ENCODE results near the gene INSIG1. TPM values are rescaled to one million over a fixed set of nuclear protein-coding genes. Genes with fewer than 3 reads are reported as not detected.
A peak's percentile ranks its signal among the peaks of the same experiment; 100 is the strongest.

Gene INSIG1
- total RNA-seq, 4 donors from 2014 or later: 40.1 to 151 (median 79.5) TPM

- WGBS, 2 donors: 67 to 82% methylated on average over 7 of the region's 7 CpGs
- intact Hi-C loops (cut with DNase I; ENCODE audit: low total_unique reads): loop anchor here (5.0 kb wide), 2 partner anchors 151 to 416 kb away; no protein-coding TSS in a partner anchor
- no peak for TF ChIP-seq CTCF (IDR thresholded peaks at IDR 0.05)
- TF ChIP-seq POLR2A (IDR thresholded peaks at IDR 0.05): no peak
- H3K4me3 ChIP-seq (ENCODE audit: low read depth, poor library complexity, severe bottlenecking): no peak overlapping the region
- DNase-seq (ENCODE audit: low spot score in 2 of 2): no peak
These were observed 45.5 kb downstream of the INSIG1 start for GRCh38 chr7:155343150-155343549.

- WGBS, 2 donors: 45 to 82% methylated on average over 8 to 11 of the region's 11 CpGs
- intact Hi-C loops (cut with DNase I; ENCODE audit: low total_unique reads): loop anchor here (5.0 kb wide), 2 partner anchors 151 to 416 kb away; no protein-coding TSS in a partner anchor
- peak in 1 of 2 donors; percentile 74 for DNase-seq (ENCODE audit: low spot score in 2 of 2)
- H3K4me3 ChIP-seq (ENCODE audit: low read depth, poor library complexity, severe bottlenecking): no peak overlapping the region
- TF ChIP-seq CTCF (IDR thresholded peaks at IDR 0.05) (no peak), POLR2A (IDR thresholded peaks at IDR 0.05) (no peak)
These were observed 46.0 kb downstream of the INSIG1 start for GRCh38 chr7:155343661-155344121.

GRCh38 chr7:155344270-155344617 is 46.6 kb downstream of the INSIG1 start:
- DNase-seq (ENCODE audit: low spot score in 2 of 2): no peak
- TF ChIP-seq POLR2A (IDR thresholded peaks at IDR 0.05) (no peak), CTCF (IDR thresholded peaks at IDR 0.05) (no peak)
- no peak overlapping the region for H3K4me3 ChIP-seq (ENCODE audit: low read depth, poor library complexity, severe bottlenecking)
- 41 to 46% methylated on average over 16 of the region's 16 CpGs for WGBS, 2 donors
- intact Hi-C loops (cut with DNase I; ENCODE audit: low total_unique reads): loop anchor here (5.0 kb wide), 2 partner anchors 152 to 417 kb away; no protein-coding TSS in a partner anchor

GRCh38 chr7:155344618-155345433 is 47.1 kb downstream of the INSIG1 start:
- peak; percentile 40 to 95 for DNase-seq (ENCODE audit: low spot score in 2 of 2)
- no peak overlapping the region for H3K4me3 ChIP-seq (ENCODE audit: low read depth, poor library complexity, severe bottlenecking)
- intact Hi-C loops (cut with DNase I; ENCODE audit: low total_unique reads): loop anchor here (5.0 kb wide), 2 partner anchors 153 to 418 kb away; no protein-coding TSS in a partner anchor
- WGBS, 2 donors: 4 to 7% methylated on average over 23 to 27 of the region's 62 CpGs
- no peak for TF ChIP-seq POLR2A (IDR thresholded peaks at IDR 0.05)
- TF ChIP-seq CTCF (IDR thresholded peaks at IDR 0.05): no peak

- 72 to 73% methylated on average over 2 of the region's 2 CpGs for WGBS, 2 donors
- H3K4me3 ChIP-seq (ENCODE audit: low read depth, poor library complexity, severe bottlenecking): no peak overlapping the region
- intact Hi-C loops (cut with DNase I; ENCODE audit: low total_unique reads): no loop called here
- TF ChIP-seq POLR2A (IDR thresholded peaks at IDR 0.05): no peak
- DNase-seq (ENCODE audit: low spot score in 2 of 2): no peak
These were observed 47.8 kb downstream of the INSIG1 start for GRCh38 chr7:155345490-155345889.

GRCh38 chr7:155346285-155346684 is 48.6 kb downstream of the INSIG1 start:
- H3K4me3 ChIP-seq (ENCODE audit: low read depth, poor library complexity, severe bottlenecking): no peak overlapping the region
- TF ChIP-seq POLR2A (IDR thresholded peaks at IDR 0.05) (no peak), CTCF (IDR thresholded peaks at IDR 0.05) (no peak)
- DNase-seq (ENCODE audit: low spot score in 2 of 2): no peak
- intact Hi-C loops (cut with DNase I; ENCODE audit: low total_unique reads): no loop called here
- 89% methylated on average over 1 of the region's 1 CpG; no CpG with 5 or more reads in 1 of the 2 donors for WGBS, 2 donors
